WERI-Rb-1 (cell line): Measurements from ENCODE around the gene HMBS.
A peak's percentile ranks its signal among the peaks of the same experiment; 100 is the strongest.

Source experiments
- DNase-seq: peaks from one replicate; pipeline ENCODE4 v3.0.0-alpha.2; 2020
- H3K27ac ChIP-seq: fragments of 250-450 bp; sonication (Bioruptor Pico); 2 replicates; pipeline ENCODE4 v1.5.1; 2020; ENCODE audit warnings: mild to moderate bottlenecking, moderate library complexity
- H3K27me3 ChIP-seq: fragments of 250-450 bp; sonication (Bioruptor Pico); 2 replicates; pipeline ENCODE4 v1.5.1; 2021; ENCODE audit warnings: mild to moderate bottlenecking, low read depth, moderate library complexity; ENCODE audit not compliant: insufficient read depth, severe bottlenecking
- H3K36me3 ChIP-seq: fragments of 250-450 bp; sonication (Bioruptor Pico); 2 replicates; pipeline ENCODE4 v1.5.1; 2020; ENCODE audit warnings: mild to moderate bottlenecking, moderate library complexity
- H3K4me3 ChIP-seq: 2 replicates; pipeline ENCODE4 v1.5.1; 2011; ENCODE audit warnings: low read depth, mild to moderate bottlenecking, control low read depth, low read length
- H3K9me3 ChIP-seq: fragments of 250-450 bp; sonication (Bioruptor Pico); 2 replicates; pipeline ENCODE4 v1.5.1; 2021; ENCODE audit warnings: mild to moderate bottlenecking, moderate library complexity; ENCODE audit not compliant: severe bottlenecking
- TF ChIP-seq, protein P1 (sequence below): IDR thresholded peaks from 2 replicates; pipeline ENCODE4 v1.5.1; 2011; ENCODE audit warnings: low read depth, mild to moderate bottlenecking, control low read depth, inconsistent platforms, low read length

The HMBS gene

DNA sequence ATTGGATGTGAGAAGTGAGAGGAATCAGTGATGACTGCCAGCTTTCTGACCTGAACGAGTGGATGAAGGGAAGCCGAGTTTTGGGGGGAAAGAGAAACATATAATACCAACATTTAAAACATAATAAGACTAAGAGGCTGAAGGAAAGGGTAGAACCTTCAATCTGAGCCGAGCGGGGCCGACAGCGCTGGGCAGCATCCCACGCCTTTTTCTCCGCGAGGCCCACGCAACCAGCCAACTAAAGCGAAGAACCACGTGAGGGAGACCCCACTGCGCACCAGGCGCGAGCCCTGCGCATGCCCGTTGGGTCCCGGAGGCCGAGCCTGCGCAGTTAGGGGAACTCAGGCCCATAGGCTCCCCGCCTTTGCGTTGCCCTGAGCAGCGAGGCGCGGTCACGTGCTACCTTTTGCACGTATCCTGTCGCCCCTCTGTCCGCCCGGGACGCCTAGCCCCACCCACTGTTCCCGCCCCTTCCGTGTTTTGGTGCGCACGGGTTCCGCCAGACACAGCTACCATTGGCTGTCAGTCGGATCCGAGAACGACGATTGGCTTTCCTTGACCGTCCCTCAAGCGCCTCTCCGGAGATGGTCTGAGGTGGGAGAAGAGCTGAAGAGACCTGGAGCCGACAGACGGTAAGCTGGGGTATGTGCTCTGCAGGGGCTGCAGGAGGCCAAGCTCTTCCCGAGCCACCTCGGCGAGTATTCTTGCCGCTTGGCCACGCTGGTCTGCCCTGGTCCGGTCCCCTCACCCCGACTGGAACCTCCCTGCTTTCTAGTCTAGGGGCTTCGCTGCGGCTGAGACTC lies 36.5 kb downstream of the HMBS start, which contains the start of gene HINFP:
Gene HINFP (plus strand): TSS at position 573 of the 803 bp plus-strand sequence. CDS start 5,365 bp downstream, outside the sequence.
- peak; percentile 100 for DNase-seq
- Histone ChIP-seq H3K4me3 (peak within 1 kb of the TSS; percentile 90), H3K27ac (peak within 1 kb of the TSS; percentile 94), H3K27me3 (no peaks in the 10 kb centered on the region), H3K9me3 (no peaks in the 10 kb centered on the region), H3K36me3 (peaks cover 20% of the 10 kb centered on the region)
- TF ChIP-seq, protein P1, sequence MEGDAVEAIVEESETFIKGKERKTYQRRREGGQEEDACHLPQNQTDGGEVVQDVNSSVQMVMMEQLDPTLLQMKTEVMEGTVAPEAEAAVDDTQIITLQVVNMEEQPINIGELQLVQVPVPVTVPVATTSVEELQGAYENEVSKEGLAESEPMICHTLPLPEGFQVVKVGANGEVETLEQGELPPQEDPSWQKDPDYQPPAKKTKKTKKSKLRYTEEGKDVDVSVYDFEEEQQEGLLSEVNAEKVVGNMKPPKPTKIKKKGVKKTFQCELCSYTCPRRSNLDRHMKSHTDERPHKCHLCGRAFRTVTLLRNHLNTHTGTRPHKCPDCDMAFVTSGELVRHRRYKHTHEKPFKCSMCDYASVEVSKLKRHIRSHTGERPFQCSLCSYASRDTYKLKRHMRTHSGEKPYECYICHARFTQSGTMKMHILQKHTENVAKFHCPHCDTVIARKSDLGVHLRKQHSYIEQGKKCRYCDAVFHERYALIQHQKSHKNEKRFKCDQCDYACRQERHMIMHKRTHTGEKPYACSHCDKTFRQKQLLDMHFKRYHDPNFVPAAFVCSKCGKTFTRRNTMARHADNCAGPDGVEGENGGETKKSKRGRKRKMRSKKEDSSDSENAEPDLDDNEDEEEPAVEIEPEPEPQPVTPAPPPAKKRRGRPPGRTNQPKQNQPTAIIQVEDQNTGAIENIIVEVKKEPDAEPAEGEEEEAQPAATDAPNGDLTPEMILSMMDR = no peak

GRCh38 chr11:119121811-119122124 lies 37.1 kb downstream of the HMBS start:
- H3K36me3 ChIP-seq = peaks cover 19% of the 10 kb centered on the region
- peak overlapping the region; percentile 91 for H3K27ac ChIP-seq
- peak overlapping the region; percentile 90 for H3K4me3 ChIP-seq
- no peaks in the 10 kb centered on the region for H3K27me3 ChIP-seq
- DNase-seq = no peak
- TF ChIP-seq, protein P1 = no peak
- H3K9me3 ChIP-seq = no peaks in the 10 kb centered on the region

- Histone ChIP-seq H3K27me3 (no peaks in the 10 kb centered on the region), H3K4me3 (no peak overlapping the region), H3K36me3 (peaks cover 40% of the 10 kb centered on the region), H3K27ac (no peak overlapping the region), H3K9me3 (no peaks in the 10 kb centered on the region)
- no peak for DNase-seq
- TF ChIP-seq, protein P1 = no peak
Observed at GRCh38 chr11:119125821-119126220, 41.1 kb downstream of the HMBS start.

DNA sequence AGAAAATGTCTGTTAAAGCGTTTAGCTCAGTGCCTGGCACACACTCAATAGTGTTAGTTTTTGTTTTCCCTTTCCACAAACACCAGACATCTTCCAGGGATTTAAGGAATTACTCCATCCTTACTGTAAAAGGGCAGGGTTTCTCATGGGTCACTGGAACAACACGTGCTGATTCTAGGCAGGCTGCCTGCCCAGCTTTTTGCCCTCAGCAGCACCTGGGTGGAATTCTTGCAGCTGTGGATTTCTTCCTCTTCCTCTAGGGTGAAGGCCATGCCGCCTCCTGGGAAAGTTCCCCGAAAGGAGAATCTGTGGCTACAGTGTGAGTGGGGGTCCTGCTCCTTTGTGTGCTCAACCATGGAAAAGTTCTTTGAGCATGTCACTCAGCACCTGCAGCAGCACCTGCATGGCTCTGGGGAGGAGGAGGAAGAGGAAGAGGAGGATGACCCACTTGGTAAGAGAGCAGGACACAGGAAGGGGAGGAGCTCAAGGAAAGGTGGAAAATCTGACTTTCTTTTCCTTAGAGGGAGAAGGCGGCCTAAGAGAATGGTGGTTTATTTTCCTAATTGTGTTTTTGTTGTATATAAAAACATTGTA lies 42.1 kb downstream of the HMBS start:
- Histone ChIP-seq H3K9me3 (no peaks in the 10 kb centered on the region), H3K36me3 (peaks cover 46% of the 10 kb centered on the region), H3K4me3 (no peak overlapping the region), H3K27ac (no peak overlapping the region), H3K27me3 (no peaks in the 10 kb centered on the region)
- no peak for DNase-seq
- TF ChIP-seq, protein P1 = no peak

DNA sequence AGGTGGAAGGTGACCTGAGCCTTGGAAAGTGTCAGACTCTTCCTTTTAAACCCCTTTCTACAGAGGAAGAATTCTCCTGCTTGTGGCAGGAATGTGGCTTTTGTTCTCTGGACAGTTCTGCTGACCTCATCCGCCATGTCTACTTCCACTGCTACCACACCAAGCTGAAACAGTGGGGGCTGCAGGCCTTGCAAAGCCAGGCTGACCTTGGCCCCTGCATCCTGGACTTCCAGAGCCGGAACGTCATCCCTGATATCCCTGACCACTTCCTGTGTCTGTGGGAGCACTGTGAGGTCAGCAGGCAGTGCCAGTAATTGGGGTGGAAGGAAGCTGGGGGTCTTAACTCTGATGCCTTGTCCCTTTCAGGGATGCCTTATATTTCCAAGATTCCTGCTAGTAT lies 46.0 kb downstream of the HMBS start:
- H3K27ac ChIP-seq = no peak overlapping the region
- TF ChIP-seq, protein P1 = no peak

More for the DNA sequence above, 46.0 kb downstream of the HMBS start:
- Histone ChIP-seq H3K4me3 (no peak overlapping the region), H3K9me3 (no peaks in the 10 kb centered on the region), H3K27me3 (no peaks in the 10 kb centered on the region), H3K36me3 (peaks cover 63% of the 10 kb centered on the region)
- no peak for DNase-seq
